ENCODE results near the gene SPRED2. TPM values are rescaled to one million over a fixed set of nuclear protein-coding genes. Genes with fewer than 3 reads are reported as not detected.

SPRED2 gene
- polyA plus RNA-seq, 2 of the 4 experiments (the other 2 are of a cell fraction) = 20.6 to 29.3 TPM

DNA sequence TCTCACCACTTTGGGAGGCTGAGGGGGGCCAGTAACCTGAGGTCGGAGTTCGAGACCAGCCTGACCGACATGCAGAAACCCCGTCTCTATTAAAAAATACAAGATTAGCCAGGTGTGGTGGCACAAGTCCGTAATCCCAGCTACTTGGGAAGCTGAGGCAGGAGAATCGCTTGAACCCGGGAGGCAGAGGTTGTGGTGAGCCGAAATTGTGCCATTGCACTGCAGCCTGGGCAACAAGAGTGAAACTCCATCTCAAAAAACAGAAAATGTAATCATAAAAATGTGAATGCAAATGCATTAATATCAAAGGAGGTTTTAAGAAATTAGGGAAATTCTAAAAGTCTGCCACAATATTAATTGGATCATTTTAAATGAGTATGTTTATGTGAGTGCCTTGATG is 159.1 kb downstream of the SPRED2 start (continued):
- TF ChIP-seq, protein P1, sequence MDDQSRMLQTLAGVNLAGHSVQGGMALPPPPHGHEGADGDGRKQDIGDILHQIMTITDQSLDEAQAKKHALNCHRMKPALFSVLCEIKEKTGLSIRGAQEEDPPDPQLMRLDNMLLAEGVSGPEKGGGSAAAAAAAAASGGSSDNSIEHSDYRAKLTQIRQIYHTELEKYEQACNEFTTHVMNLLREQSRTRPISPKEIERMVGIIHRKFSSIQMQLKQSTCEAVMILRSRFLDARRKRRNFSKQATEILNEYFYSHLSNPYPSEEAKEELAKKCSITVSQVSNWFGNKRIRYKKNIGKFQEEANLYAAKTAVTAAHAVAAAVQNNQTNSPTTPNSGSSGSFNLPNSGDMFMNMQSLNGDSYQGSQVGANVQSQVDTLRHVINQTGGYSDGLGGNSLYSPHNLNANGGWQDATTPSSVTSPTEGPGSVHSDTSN (IDR thresholded peaks at IDR 0.05) = no peak
- TF ChIP-seq ZC3H11A (IDR thresholded peaks at IDR 0.05) = no peak
- no peak for TF ChIP-seq POLR2AphosphoS2 (conservative IDR thresholded peaks at IDR 0.05; ENCODE audit: low read length)
- no peak for TF ChIP-seq FOXS1 (CRISPR knock-in tag; IDR thresholded peaks at IDR 0.05)

DNA sequence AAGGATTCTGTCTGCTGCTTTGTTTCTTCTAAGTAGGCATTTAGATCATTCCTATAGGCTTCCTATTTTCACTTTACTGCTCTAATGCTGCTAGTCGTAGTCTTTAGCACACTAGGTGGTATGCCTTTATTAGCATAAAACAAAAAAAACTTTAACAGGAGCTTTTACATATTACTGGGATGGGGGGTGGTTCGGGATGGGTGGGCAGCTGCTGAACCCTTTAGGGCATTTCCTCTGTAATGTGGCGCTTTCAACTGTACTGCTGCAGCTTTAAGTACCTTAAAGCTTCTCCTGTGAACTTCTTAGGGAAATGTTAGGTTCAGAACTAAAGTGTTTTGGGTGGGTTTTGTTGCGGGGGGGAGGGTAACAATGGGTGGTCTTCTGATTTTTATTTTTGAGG is 163.4 kb downstream of the SPRED2 start:
- FAIRE-seq (no peak), DNase-seq (ENCODE audit: low read depth in 1 of 2, low spot score in 1 of 2) (no peak), ATAC-seq (no peak)
- ChIA-PET CTCF (interaction anchor here (1.1 to 2.8 kb wide), 6 partner anchors 18 to 305 kb away, joined by 3 to 10 read pairs (median 6); no protein-coding TSS in a partner anchor), POLR2A (no interaction called here)
- Histone ChIP-seq H3K27ac (no peak overlapping the region), H3K4me2 (no peak overlapping the region), H3K9me3 (no peaks in the 10 kb centered on the region), H3K4me3 (no peak overlapping the region), H3K4me1 (peaks cover 11% of the 10 kb centered on the region; the same call in 2 of the 3 replicates)
- 92% methylated on average over 4 of the region's 4 CpGs for WGBS (ENCODE audit: missing lambda C conversion rate)
- TF ChIP-seq, protein P2, sequence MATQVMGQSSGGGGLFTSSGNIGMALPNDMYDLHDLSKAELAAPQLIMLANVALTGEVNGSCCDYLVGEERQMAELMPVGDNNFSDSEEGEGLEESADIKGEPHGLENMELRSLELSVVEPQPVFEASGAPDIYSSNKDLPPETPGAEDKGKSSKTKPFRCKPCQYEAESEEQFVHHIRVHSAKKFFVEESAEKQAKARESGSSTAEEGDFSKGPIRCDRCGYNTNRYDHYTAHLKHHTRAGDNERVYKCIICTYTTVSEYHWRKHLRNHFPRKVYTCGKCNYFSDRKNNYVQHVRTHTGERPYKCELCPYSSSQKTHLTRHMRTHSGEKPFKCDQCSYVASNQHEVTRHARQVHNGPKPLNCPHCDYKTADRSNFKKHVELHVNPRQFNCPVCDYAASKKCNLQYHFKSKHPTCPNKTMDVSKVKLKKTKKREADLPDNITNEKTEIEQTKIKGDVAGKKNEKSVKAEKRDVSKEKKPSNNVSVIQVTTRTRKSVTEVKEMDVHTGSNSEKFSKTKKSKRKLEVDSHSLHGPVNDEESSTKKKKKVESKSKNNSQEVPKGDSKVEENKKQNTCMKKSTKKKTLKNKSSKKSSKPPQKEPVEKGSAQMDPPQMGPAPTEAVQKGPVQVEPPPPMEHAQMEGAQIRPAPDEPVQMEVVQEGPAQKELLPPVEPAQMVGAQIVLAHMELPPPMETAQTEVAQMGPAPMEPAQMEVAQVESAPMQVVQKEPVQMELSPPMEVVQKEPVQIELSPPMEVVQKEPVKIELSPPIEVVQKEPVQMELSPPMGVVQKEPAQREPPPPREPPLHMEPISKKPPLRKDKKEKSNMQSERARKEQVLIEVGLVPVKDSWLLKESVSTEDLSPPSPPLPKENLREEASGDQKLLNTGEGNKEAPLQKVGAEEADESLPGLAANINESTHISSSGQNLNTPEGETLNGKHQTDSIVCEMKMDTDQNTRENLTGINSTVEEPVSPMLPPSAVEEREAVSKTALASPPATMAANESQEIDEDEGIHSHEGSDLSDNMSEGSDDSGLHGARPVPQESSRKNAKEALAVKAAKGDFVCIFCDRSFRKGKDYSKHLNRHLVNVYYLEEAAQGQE (IDR thresholded peaks at IDR 0.05) = no peak
- TF ChIP-seq RNF2 (IDR thresholded peaks at IDR 0.05; ENCODE audit: borderline replicate concordance, low read depth) (no peak), SREBF2 (IDR thresholded peaks at IDR 0.05) (no peak), FOXS1 (CRISPR knock-in tag; IDR thresholded peaks at IDR 0.05) (no peak)

DNA sequence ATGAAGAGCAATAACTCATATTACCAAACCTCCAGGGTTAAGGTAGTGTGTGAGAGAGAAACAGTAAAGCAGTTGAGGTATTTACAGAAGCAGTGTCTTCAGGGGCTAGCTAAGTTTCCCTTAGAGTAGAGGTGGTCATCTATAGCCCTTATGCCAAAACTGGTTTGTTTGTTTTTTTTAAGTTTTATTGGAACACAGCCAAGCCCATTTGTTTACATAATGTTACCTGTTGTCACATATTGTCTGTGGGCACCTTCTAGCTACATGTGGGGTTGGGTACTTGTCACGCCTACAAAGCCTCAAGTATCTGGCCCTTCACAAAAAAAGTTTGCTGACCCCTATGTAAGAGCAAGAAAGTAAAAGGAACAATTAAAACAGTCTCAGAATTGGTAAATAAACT is 165.4 kb downstream of the SPRED2 start:
- TF ChIP-seq NPAS2 (CRISPR knock-in tag; IDR thresholded peaks at IDR 0.05; ENCODE audit: borderline replicate concordance) (no peak), HDAC2 (IDR thresholded peaks at IDR 0.05) (no peak), JUN (IDR thresholded peaks at IDR 0.05) (no peak), CEBPB (IDR thresholded peaks at IDR 0.05) (no peak), HOXA7 (CRISPR knock-in tag; IDR thresholded peaks at IDR 0.05) (no peak), MAFK (IDR thresholded peaks at IDR 0.05; ENCODE audit: partially characterized antibody) (no peak), SMC3 (IDR thresholded peaks at IDR 0.05) (no peak), NFE2L2 (conservative IDR thresholded peaks at IDR 0.05; ENCODE audit: low read length) (no peak), NR3C1 (IDR thresholded peaks at IDR 0.05) (no peak), MAZ (IDR thresholded peaks at IDR 0.05; ENCODE audit: borderline replicate concordance, low read depth, low read length) (no peak), RARB (CRISPR knock-in tag; IDR thresholded peaks at IDR 0.05) (no peak)
- TF ChIP-seq, protein P1 (IDR thresholded peaks at IDR 0.05) = no peak
- CTCF ChIA-PET = interaction anchor here (0.8 to 2.8 kb wide), 10 partner anchors 9 to 307 kb away, joined by 3 to 21 read pairs (median 6); no protein-coding TSS in a partner anchor
- no peak for DNase-seq (ENCODE audit: low read depth in 1 of 2, low spot score in 1 of 2)
- WGBS (ENCODE audit: missing lambda C conversion rate) = 95% methylated on average over 1 of the region's 1 CpG
- Histone ChIP-seq H3K4me3 (no peak overlapping the region), H3K4me2 (no peak overlapping the region), H3K9me3 (no peaks in the 10 kb centered on the region), H3K27ac (no peak overlapping the region), H3K4me1 (peaks cover 21% of the 10 kb centered on the region; the same call in 2 of the 3 replicates)
- POLR2A ChIA-PET = no interaction called here
- FAIRE-seq = peak; percentile 46
- no peak for ATAC-seq
